Adipocyte (in vitro differentiated cells): Measurements from ENCODE around the gene SIRT1.
A peak's percentile ranks its signal among the peaks of the same experiment; 100 is the strongest.
"Not testable (repeated sequence)": the region's sequence is repeated elsewhere in the genome, so short reads cannot be mapped to it uniquely, and the experiment has no call there.

Experiments used
- DNase-seq: peaks from one replicate; pipeline ENCODE4 v3.0.0-alpha.2; 2015; ENCODE audit warnings: low read depth
- H3K27me3 ChIP-seq: replicated peaks from 2 replicates; pipeline ENCODE4 v1.7.0; 2013; ENCODE audit warnings: mild to moderate bottlenecking, low read length, moderate library complexity; ENCODE audit not compliant: control insufficient read depth, insufficient read depth
- H3K36me3 ChIP-seq: 2 replicates; pipeline ENCODE4 v1.7.0; 2013; ENCODE audit warnings: low read length, mild to moderate bottlenecking, moderate library complexity; ENCODE audit not compliant: control insufficient read depth, insufficient read depth, severe bottlenecking
- H3K4me1 ChIP-seq: 2 replicates; pipeline ENCODE4 v1.7.0; 2013; ENCODE audit warnings: mild to moderate bottlenecking, low read length, moderate library complexity; ENCODE audit not compliant: control insufficient read depth, insufficient read depth
- H3K4me3 ChIP-seq: 2 replicates; pipeline ENCODE4 v1.7.0; 2013; ENCODE audit warnings: mild to moderate bottlenecking, low read length, moderate library complexity
- H3K9ac ChIP-seq: 2 replicates; pipeline ENCODE4 v1.7.0; 2013; ENCODE audit warnings: mild to moderate bottlenecking, low read length, moderate library complexity
- H3K9me3 ChIP-seq: 2 replicates; pipeline ENCODE4 v1.7.0; 2013; ENCODE audit warnings: mild to moderate bottlenecking, low read length, moderate library complexity; ENCODE audit not compliant: control insufficient read depth

The SIRT1 gene

DNA sequence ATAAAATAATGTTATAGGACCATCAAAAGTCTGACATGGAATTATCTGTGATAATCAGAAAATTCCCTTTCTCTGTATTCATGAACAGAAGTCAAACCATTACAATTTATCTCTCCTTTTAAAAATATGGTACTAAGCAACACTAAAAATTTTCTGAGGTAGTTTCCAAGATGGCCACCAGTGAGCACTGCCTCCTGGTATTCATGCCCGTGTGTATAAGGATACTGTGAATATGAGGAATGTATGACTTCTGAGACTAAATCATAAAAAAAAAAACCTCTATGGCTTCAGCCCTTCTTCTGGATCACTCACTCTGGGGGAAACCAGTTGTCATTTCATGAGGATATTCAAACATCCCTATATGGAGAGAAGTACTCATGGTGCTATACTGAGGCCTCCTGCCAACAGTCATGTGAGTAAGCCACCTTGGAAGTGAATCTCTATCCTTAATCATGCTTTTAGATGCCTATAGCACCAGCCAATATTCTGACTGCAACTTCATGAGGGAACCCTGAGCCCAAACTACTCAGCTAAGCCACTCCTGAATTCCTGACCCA, 41.1 kb downstream of the SIRT1 start:
- Histone ChIP-seq H3K36me3 (peaks cover 59% of the 10 kb centered on the region), H3K9ac (no peak overlapping the region), H3K4me1 (peaks cover 58% of the 10 kb centered on the region), H3K4me3 (no peak overlapping the region), H3K9me3 (no peaks in the 10 kb centered on the region), H3K27me3 (no peaks in the 10 kb centered on the region)
- peak; percentile 15 for DNase-seq

- no peaks in the 10 kb centered on the region for H3K9me3 ChIP-seq
- H3K9ac ChIP-seq, result no peak overlapping the region
- H3K4me1 ChIP-seq, result peaks cover 45% of the 10 kb centered on the region
- no peaks in the 10 kb centered on the region for H3K27me3 ChIP-seq
- peak; percentile 22 for DNase-seq
- no peak overlapping the region for H3K4me3 ChIP-seq
- peaks cover 65% of the 10 kb centered on the region for H3K36me3 ChIP-seq
These were observed 42.5 kb downstream of the SIRT1 start for GRCh38 chr10:67926951-67927350.

DNA sequence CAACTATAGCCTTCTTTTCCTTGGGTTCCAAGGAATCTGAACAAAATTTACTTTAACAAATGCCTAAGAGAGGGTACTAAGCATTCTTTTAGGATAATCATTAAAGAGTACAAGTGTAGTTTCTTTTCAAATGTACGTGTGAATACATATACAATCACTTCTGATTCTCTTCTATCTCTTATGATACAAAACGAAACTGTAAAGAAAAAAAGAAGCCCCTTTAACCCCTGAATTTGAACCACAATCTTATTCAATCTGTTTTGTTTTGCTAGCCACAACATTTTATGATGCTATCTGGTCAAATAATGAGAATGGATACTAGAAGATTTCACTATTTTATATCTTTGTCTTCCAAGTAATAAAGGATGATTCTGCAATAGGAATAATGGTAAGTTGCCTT, 48.7 kb downstream of the SIRT1 start:
- Histone ChIP-seq H3K4me1 (no peaks in the 10 kb centered on the region), H3K9me3 (no peaks in the 10 kb centered on the region), H3K27me3 (no peaks in the 10 kb centered on the region), H3K36me3 (peaks cover 84% of the 10 kb centered on the region), H3K4me3 (no peak overlapping the region), H3K9ac (no peak overlapping the region)
- no peak for DNase-seq

GRCh38 chr10:67934336-67934735, 49.9 kb downstream of the SIRT1 start:
- DNase-seq, result no peak
- Histone ChIP-seq H3K36me3 (peaks cover 90% of the 10 kb centered on the region), H3K4me3 (no peak overlapping the region), H3K9ac (no peak overlapping the region), H3K4me1 (no peaks in the 10 kb centered on the region), H3K27me3 (no peaks in the 10 kb centered on the region), H3K9me3 (no peaks in the 10 kb centered on the region)

DNA sequence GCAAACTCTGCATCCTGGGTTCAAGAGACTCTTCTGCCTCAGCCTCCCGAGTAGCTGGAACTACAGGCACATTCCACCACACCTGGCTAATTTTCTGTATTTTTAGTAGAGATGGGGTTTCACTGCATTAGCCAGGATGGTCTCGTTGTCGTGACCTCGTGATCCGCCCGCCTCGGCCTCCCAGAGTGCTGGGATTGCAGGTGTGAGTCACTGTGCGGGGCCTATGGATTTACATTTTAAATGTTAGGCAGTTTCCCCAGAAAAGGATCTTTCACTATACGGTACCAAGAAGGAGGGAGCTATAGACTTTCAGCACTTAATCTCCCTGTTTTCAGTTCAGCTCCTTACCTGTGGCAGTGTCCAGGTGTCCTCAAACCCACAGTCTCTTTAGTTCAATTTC, 50.8 kb downstream of the SIRT1 start:
- H3K9ac ChIP-seq, result no peak overlapping the region
- H3K4me1 ChIP-seq, result no peaks in the 10 kb centered on the region
- no peak overlapping the region for H3K4me3 ChIP-seq
- peaks cover 85% of the 10 kb centered on the region for H3K36me3 ChIP-seq
- no peak for DNase-seq
- no peaks in the 10 kb centered on the region for H3K27me3 ChIP-seq
- H3K9me3 ChIP-seq, result no peaks in the 10 kb centered on the region

DNA sequence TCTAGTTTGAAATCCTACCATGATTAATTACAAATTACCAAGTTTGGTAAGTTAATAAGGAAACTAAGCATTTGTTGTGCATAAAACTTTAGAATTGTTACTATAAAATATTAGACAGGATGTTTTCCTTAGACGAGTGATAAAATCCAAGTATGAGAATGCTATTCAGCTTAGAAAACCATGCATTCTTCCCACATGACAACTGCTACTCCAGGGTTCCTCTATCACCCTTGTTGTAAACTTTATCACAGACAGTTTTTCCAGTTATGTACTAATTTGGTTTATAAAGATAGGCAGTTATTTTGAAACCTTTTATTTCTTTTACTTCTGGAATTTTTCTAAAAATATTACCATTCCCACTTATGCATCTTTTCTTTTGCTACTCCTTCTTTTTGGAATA, 52.0 kb downstream of the SIRT1 start:
- Histone ChIP-seq H3K36me3 (peaks cover 79% of the 10 kb centered on the region), H3K4me3 (no peak overlapping the region), H3K4me1 (no peaks in the 10 kb centered on the region), H3K27me3 (no peaks in the 10 kb centered on the region), H3K9ac (no peak overlapping the region), H3K9me3 (no peaks in the 10 kb centered on the region)
- peak; percentile 44 for DNase-seq

GRCh38 chr10:67943917-67944316, 59.5 kb downstream of the SIRT1 start:
- H3K36me3 ChIP-seq, result peaks cover 77% of the 10 kb centered on the region
- H3K4me1 ChIP-seq, result no peaks in the 10 kb centered on the region
- H3K4me3 ChIP-seq, result no peak overlapping the region
- H3K9ac ChIP-seq, result no peak overlapping the region
- H3K27me3 ChIP-seq, result no peaks in the 10 kb centered on the region
- H3K9me3 ChIP-seq, result no peaks in the 10 kb centered on the region
- DNase-seq, result no peak

GRCh38 chr10:67955614-67956013, 71.2 kb downstream of the SIRT1 start:
- H3K4me1 ChIP-seq, result no peaks in the 10 kb centered on the region
- no peak for DNase-seq

DNA sequence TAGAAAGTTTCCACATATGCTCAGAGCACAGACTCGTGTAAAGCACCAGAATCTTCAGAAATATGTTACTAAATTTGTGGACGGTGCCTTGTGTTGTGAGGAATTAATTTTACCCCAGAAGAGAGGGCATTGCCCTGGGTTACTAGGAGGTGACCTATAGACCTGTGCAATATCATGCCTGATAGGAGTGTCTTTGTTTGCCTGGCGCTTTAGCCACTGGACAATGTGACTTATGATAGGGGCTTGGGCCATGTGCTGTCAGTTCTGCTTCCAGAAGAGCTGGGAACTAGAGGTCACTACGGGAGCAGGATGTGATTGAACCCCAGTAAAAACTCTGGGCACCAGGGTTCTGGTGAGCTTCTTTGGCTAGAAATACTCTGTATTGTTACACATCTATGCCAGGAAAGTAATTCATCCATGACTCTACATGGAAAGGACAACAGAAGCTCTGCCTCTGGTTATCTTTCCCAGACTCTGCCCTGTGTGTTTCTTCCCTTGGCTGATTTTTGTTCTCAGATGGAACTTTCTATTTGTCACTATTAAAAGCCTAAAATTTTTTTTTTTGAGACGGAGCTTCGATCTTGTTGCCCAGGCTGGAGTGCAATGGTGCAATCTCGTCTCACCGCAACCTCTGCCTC, 75.5 kb downstream of the SIRT1 start:
- DNase-seq, result no peak
- peaks cover 62% of the 10 kb centered on the region for H3K36me3 ChIP-seq
- no peaks in the 10 kb centered on the region for H3K9me3 ChIP-seq
- H3K4me1 ChIP-seq, result no peaks in the 10 kb centered on the region
- H3K9ac ChIP-seq, result no peak overlapping the region
- no peak overlapping the region for H3K4me3 ChIP-seq
- H3K27me3 ChIP-seq, result no peaks in the 10 kb centered on the region

More at GRCh38 chr10:67955614-67956013, 71.2 kb downstream of the SIRT1 start:
- Histone ChIP-seq H3K9ac (no peak overlapping the region), H3K27me3 (no peaks in the 10 kb centered on the region), H3K9me3 (no peaks in the 10 kb centered on the region), H3K36me3 (peaks cover 67% of the 10 kb centered on the region), H3K4me3 (no peak overlapping the region)

DNA sequence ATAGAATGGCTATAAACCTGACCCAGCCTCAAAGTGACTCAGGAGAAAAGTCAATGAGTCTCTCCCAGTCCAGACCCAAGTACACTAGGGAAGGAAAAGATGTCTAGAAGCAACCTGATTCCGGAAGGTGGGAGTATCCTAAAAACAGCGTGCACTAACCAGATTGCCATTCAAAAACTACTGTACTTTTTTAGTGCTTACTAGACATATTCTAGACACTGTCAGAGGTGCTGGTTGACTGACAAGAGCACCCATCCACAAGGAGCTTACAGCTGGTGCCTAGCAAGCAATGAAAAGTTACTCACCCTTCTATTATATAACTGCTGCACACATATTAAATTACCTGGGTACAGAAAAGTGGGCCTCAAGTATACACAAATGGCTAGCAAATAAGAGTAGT, 81.0 kb downstream of the SIRT1 start:
- Histone ChIP-seq H3K9me3 (peaks cover 6% of the 10 kb centered on the region), H3K4me3 (no peak overlapping the region), H3K4me1 (no peaks in the 10 kb centered on the region), H3K9ac (no peak overlapping the region), H3K27me3 (no peaks in the 10 kb centered on the region), H3K36me3 (peaks cover 76% of the 10 kb centered on the region)
- DNase-seq, result no peak

GRCh38 chr10:67966035-67966434, 81.6 kb downstream of the SIRT1 start:
- not testable (repeated sequence) for H3K4me1 ChIP-seq, H3K4me3 ChIP-seq, H3K27me3 ChIP-seq, H3K9ac ChIP-seq
- Histone ChIP-seq H3K9me3 (peaks cover 12% of the 10 kb centered on the region), H3K36me3 (peaks cover 75% of the 10 kb centered on the region)
- DNase-seq, result peak; percentile 7
